HG02938 (cell line): ENCODE data around the gene RASAL2.
"Not testable (repeated sequence)": the region's sequence is repeated elsewhere in the genome, so short reads cannot be mapped to it uniquely, and the experiment has no call there.

Experiments
- ATAC-seq: cut with Tn5 transposase; IDR thresholded peaks from one replicate; pipeline ENCODE4 v1.9.1; 2021; ENCODE audit warnings: mild to moderate bottlenecking, moderate library complexity; ENCODE audit not compliant: unreplicated experiment

The RASAL2 gene

GRCh38 chr1:178151831-178152230, 57.9 kb downstream of the RASAL2 start:
- ATAC-seq = no peak

DNA sequence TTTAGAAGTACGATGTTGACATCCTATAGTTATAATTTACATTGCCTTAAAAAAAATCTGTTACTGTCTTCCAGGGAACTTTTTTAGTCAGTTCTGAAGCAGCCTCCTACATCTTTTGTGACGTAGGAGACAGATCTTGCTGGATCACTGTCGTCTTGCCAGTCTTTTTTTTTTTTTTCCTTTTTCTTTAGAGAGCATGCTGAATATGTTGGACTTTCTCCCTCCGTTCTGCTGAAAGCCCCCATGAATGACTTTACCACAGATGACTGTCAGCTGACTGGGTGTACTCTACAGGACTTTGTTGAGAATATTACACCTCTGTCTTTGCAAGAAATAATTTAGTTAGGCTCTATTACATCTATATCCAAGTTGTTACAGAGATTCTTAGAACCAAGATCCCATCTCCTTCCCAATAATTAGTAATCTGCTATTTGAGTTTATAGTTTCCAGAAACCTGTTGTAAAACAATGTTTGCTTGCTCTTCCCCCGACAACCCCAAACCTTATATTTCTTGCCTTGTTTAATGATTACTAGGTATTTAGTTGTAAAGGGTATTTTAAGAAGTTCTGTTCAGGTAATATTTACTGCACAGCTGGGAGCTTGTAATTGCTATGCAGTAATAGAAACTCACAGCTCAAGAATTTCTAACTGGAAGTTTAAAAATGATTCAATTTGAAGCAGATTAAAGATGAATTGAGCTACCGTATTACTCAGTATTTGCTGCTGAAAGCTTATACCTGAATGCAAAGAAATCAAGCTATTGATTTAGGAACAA, 61.8 kb downstream of the RASAL2 start:
- ATAC-seq = no peak

GRCh38 chr1:178160736-178161475, 67.0 kb downstream of the RASAL2 start:
- no peak for ATAC-seq

DNA sequence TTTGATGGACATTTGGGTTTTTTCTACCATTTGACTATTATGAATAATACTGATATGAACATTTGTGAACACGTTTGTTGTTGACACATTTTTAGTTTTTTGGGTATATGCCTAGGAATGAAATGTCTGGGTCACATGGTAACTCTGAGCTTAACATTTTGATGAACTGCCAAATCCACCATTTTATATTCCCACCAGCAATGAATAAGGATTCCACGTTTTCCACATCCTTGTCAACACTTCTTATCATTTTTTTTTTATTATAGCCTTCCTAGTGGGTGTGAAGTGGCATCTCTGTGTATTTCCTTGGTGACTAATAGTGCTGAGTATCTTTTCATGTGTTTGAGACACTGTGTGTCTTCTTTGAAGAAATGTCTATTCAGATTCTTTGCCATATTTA, 67.6 kb downstream of the RASAL2 start:
- no peak for ATAC-seq

DNA sequence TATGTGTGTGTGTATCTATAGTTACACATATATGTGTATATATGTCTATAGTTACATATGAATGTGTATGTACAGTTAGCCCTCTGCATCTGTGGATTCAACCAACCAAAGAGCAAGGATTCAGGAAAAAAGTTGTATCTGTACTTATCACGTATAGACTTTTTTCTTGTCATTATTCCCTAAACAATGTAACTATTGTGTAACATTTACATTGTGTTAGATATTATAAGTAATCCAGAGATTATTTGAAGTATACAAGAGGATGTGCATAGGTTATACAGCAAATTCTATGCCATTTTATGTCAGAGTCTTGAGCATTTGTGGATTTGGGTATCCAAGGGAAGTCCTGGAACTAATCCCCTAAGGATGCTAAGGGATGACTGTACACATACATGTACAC, 71.3 kb downstream of the RASAL2 start:
- no peak for ATAC-seq

GRCh38 chr1:178166429-178167024, 72.6 kb downstream of the RASAL2 start:
- ATAC-seq = no peak

GRCh38 chr1:178168536-178168935, 74.6 kb downstream of the RASAL2 start:
- ATAC-seq = no peak

- ATAC-seq = no peak
These were observed 75.7 kb downstream of the RASAL2 start for GRCh38 chr1:178169649-178170048.

DNA sequence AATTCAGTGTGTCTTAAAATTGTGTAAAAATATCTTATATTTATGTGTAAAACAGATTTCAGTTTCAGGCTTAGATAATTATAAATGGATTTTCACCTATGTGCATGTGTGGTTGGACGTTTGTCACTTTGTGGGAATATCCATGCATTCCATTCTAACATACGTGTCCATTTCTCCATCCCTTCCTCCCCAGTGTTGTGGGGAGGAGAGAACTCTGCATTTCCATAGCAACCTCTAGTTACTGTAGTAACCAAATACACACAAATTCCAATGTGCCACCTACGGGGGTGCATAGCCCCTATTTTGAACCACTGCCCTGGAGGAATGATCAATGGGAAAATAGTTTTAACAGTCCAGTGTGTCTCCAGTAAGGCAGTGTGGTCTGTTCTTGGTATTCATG, 79.0 kb downstream of the RASAL2 start:
- ATAC-seq = no peak

- ATAC-seq = no peak
These were observed 80.6 kb downstream of the RASAL2 start for GRCh38 chr1:178174539-178174938.

GRCh38 chr1:178180405-178180804, 86.5 kb downstream of the RASAL2 start:
- ATAC-seq = no peak

DNA sequence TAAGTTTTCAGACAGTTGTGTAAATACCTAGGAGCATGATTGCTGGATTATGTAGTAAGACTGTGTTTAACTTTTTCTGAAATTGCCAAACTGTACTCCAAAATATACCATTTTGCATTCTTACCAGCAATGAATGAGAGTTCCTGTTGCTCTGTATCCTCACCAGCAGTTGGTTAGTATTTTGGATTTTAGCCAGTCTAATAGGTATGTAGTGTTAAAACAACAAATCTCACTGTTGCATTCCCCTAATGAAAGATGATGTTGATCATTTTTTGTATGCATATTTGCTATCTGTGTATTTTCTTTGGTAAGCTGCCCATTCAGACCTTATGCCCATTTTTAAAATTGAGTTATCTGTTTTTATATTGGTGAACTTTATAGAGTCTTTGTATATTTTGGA, 89.9 kb downstream of the RASAL2 start:
- no peak for ATAC-seq

- ATAC-seq = no peak
These were observed 94.4 kb downstream of the RASAL2 start for GRCh38 chr1:178188306-178188705.

GRCh38 chr1:178189814-178190213, 95.9 kb downstream of the RASAL2 start:
- ATAC-seq = peak; percentile 67

DNA sequence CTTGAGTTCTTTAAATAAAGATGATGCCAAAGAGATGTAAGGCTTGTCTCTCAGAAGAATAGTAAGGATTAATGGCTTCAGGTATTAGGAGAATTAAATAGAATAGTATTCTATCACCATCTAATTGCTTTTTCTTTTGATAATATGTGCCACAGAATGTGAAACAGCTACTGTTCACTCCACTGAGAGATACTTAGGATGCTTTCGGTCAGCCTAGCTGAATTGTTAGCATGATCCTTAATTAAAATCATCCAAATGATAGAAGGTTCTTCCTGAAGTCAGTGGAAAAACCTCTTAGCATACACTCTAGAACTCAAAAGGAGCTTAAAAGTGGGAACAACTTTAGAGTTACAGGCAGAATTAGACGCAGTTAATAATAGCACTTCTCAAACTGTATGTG, 97.0 kb downstream of the RASAL2 start:
- ATAC-seq = no peak

- ATAC-seq = no peak
These were observed 98.8 kb downstream of the RASAL2 start for GRCh38 chr1:178192686-178193085.

- ATAC-seq = no peak
These were observed 102.7 kb downstream of the RASAL2 start for GRCh38 chr1:178196631-178197030.

DNA sequence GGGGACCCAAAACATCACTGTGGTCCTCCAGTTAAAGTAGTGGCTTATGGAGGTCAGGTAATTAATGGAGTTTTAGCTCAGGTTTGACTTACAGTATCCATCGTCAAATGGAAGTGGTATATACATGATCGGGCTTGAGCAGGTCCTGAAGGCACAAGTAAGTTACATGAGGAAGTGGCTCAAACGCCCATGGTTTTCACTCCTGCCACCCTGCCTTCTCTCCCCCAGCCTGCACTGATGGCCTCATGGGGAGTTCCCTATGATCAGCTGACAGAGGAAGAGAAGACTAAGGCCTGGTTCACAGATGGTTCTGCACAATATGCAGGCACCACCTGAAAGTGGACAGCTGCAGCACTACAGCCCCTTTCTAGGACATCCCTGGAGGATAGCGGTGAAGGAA, 108.2 kb downstream of the RASAL2 start:
- ATAC-seq = not testable (repeated sequence)

- not testable (repeated sequence) for ATAC-seq
These were observed 108.6 kb downstream of the RASAL2 start for GRCh38 chr1:178202546-178202945.

DNA sequence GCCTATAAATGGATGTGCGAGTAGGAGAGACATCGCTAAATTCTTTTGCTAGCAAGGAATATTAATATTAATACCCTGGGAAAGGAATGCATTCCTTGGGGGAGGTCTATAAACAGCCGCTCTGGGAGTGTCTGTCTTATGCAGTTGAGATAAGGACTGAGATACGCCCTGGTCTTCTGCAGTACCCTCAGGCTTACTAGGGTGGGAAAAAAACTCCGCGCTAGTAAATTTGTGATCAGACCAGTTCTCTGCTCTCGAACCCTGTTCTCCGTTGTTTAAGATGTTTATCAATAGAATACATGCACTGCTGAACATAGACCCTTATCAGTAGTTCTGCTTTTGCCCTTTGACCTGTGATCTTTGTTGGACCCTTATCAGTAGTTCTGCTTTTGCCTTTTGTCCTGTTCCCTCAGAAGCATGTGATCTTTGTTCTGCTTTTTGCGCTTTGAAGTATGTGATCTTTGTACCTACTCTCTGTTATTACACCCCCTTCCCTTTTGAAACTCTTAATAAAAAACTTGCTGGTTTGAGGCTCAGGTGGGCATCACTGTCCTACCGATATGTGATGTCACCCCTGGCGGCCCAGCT, 114.5 kb downstream of the RASAL2 start:
- not testable (repeated sequence) for ATAC-seq

- no peak for ATAC-seq
These were observed 116.0 kb downstream of the RASAL2 start for GRCh38 chr1:178209935-178210334.

DNA sequence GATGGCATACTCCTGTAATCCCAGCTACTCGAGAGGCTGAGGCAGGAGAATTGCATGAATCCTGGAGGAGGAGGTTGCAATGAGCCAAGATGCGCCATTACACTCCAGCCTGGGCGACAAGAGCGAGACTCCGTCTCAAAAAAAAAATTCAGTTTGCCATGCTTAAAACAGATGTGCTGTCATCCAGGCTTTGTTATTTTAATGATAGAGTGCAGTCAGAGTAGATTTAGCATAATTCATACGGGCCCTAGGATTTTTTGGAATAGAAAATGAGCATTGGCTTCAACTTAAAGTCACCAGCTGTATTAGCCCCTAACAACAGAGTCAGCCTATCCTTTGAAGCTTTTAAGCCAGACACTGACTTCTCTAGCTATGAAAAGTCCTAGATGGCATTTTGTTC, 124.6 kb downstream of the RASAL2 start:
- no peak for ATAC-seq
